GM12874 (cell line): Measurements from ENCODE around the gene STUM.
A peak's percentile ranks its signal among the peaks of the same experiment; 100 is the strongest.

Source experiments
- TF ChIP-seq, protein P1 (sequence below): IDR thresholded peaks from 2 replicates; pipeline ENCODE4 v1.5.1; 2011; ENCODE audit warnings: low read depth, mild to moderate bottlenecking, control low read depth, low read length, moderate library complexity; ENCODE audit not compliant: insufficient read depth

Gene STUM

DNA sequence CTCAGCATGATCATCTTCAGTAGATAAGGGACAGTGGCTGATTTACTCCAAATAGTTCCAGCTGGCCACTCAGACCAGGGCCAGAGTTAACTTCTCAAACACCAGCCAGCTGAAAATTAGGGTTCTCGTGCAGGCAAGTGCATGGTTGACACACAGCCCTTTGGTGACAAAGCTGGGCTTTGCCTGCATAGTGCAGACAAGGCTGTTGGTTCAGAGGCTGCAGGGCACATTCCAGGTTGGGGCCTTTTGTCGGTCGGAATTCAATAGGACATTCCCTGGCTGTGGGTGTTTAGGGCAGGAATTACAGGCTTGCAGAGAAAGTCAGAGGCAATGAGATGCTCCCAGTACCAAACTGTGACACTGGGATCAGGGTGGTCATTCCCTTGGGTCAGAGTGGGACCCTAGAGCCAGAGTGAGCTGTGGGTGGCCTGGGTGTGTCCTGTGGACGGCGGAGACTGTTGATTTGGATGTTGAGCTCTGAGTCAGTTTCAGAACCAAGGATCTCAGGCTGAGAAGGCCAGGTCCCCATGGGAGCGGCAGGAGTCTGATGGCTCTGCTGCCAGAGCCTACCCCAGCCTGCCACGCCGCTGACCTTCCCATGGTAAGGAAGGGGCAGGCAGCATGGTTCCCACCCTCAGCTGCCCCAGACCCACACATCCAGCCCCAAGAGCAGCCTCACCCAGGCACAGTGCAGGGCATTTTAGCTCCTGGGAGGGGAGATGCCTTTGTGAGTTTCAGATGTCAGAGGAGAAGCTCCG, 56.2 kb downstream of the STUM start:
- TF ChIP-seq, protein P1, sequence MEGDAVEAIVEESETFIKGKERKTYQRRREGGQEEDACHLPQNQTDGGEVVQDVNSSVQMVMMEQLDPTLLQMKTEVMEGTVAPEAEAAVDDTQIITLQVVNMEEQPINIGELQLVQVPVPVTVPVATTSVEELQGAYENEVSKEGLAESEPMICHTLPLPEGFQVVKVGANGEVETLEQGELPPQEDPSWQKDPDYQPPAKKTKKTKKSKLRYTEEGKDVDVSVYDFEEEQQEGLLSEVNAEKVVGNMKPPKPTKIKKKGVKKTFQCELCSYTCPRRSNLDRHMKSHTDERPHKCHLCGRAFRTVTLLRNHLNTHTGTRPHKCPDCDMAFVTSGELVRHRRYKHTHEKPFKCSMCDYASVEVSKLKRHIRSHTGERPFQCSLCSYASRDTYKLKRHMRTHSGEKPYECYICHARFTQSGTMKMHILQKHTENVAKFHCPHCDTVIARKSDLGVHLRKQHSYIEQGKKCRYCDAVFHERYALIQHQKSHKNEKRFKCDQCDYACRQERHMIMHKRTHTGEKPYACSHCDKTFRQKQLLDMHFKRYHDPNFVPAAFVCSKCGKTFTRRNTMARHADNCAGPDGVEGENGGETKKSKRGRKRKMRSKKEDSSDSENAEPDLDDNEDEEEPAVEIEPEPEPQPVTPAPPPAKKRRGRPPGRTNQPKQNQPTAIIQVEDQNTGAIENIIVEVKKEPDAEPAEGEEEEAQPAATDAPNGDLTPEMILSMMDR: no peak

DNA sequence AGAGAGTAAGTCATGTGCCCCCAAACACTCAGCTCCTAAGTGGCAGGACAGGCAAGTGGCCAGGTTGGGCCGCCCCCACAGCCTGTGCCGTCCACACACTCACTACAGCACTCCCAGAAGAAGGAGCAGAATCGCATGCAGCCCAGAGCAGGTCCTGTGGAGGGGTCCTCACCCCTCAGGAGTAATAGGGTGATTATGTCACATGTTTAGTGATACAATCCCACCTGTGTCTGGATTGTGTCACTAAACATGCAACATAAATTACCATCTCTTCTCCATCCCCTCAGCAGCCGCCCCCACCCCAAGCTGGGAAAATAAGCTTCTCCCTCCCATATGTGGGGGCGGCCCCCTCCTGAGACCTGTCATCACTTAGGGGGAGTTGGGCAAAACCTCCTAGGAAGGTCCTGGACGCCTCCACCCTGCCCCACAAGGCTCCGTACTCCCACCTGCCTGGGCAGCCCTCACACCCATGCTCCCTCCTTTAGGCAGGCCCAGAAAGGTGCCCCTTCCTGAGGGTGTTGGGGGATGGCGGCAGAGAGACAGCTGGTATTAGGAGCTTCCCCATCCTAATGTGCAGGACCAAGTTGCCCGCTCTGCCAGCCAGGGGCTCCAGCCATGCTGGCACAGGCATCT, 56.9 kb downstream of the STUM start:
- TF ChIP-seq, protein P1: no peak

DNA sequence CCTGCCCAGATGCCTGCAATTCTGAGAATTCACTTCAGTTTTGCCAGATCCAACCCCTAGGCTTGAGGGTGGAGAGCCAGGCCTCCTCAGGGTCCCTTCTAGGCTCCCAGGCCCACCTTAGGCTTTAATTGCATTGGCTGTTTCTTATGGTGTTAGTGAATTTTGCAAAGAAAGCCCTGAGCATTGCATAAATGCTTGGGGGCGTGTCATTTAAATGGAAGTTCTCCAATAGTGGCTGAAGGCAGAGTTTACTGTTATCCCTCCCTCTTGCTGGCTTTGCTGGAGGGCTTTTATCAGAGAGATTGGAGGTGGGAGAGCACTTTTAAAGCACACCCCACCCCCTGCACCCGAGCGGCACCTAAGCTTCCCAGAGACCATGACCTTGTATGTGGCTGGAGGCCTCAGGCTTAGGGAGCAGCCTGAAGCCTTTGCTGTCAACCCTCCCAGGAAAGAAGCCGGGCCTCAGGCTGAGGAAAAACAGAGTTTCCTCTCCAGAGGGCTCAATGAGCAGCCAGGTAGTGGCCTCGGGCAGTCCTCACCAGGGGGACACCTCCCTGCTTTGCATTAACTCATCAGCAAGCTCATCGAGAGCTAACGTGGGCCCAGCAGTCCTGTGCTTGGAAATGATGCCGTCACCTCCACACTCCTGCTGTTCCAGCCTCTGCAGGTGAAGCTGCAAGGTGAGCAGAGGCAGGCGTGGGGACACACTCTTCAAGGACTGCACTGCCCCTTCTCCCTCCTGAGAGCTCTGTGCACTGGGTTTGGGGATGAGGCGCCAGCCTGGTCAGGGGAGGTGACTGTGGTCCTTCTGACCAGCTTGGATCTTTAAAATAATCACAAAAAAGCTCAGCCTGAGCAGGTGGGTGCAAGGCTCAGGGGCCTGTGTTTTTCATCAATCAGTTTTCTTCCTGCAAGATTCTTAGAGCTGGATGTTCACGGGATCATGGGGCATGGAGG, 58.0 kb downstream of the STUM start:
- TF ChIP-seq, protein P1: no peak

DNA sequence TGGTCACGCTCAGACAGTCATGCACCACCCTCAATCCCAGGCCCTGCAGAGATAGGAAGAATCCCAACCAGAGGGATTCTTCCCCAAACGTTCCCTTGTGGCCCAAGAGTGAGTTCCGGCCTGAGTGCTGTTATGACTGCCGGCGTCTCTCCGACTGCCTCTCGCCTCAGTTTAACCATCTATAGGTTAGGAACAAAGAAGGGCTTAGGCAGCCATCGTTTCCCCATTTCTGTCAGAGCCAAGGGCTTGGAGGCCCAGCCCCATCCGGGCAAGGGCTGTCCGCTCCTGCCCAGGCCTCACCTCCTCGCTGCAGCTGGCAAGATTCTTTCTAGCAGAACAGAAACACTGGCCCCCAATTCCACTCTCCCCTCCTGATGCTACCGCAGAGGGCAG, 58.7 kb downstream of the STUM start:
- TF ChIP-seq, protein P1: no peak

DNA sequence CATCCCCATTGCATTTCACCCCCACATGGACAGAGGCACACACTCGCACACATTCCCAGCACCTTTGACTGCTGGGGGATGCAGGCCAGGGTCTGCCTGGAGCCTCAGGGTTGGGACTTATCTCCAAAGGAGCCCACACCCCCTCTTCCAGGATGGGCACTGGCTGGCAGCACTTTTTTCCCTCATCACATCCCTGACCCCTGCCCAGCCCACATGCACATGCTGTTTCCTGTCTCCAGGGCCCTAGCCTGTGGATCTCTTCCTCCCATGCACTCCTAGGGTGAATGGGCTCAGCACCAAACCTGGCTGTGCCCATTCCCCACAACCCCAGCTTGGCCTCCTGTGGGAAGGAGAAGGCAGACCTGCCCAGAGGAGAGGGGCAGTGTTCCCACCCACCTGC, 59.3 kb downstream of the STUM start:
- TF ChIP-seq, protein P1: no peak

DNA sequence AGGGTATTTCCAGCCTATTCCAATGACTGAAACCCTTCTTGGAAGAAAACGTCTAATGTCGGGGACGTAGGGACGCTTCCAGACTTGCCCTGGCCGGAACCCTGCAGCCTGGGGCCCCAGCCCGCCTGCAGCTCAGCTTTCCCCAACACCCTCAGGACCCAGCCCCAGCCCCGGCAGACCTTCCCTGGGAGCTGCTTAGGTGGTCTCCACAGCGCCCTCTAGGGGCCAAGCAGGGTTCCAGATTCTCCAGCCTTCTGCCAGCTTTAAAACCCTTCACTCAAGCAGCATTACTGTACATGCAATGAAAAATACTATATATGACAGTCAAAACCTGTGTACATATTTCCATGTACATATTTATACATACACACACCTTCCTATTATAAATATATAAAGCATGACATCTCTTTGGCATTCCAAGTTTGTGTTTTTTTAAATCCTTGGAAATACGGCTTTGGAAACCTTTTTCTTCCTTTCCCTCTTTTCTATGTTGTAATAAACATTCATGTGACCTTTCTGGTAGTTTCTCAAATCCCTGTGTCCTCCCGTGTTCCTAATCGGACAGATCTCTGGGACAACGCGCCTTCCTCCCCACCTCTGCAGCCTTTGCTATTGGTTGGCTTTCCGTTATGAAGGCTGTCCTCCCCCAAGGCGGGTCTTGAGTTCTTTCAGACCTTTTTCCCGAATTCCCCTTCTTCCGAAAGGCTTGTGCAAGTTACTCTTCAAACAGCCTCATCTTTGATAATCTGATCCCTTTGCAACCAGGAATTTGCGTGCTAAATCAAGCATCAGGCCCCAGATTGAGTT, 60.3 kb downstream of the STUM start:
- TF ChIP-seq, protein P1: peak; percentile 86
